DND-41 (cell line): ENCODE data around the gene BFSP1.

Experiments
- EZH2 ChIP-seq: IDR thresholded peaks from 3 replicates; pipeline ENCODE4 v1.6.1; 2012; ENCODE audit warnings: borderline replicate concordance, low read depth, mild to moderate bottlenecking, moderate library complexity, low read length, inconsistent platforms; ENCODE audit not compliant: severe bottlenecking
- TF ChIP-seq, protein P1 (sequence below): IDR thresholded peaks from 2 replicates; pipeline ENCODE4 v1.5.1; 2012; ENCODE audit warnings: borderline replicate concordance, low read length, moderate library complexity, mild to moderate bottlenecking; ENCODE audit not compliant: poor library complexity, severe bottlenecking; ENCODE audit errors: extremely low read depth

DNA sequence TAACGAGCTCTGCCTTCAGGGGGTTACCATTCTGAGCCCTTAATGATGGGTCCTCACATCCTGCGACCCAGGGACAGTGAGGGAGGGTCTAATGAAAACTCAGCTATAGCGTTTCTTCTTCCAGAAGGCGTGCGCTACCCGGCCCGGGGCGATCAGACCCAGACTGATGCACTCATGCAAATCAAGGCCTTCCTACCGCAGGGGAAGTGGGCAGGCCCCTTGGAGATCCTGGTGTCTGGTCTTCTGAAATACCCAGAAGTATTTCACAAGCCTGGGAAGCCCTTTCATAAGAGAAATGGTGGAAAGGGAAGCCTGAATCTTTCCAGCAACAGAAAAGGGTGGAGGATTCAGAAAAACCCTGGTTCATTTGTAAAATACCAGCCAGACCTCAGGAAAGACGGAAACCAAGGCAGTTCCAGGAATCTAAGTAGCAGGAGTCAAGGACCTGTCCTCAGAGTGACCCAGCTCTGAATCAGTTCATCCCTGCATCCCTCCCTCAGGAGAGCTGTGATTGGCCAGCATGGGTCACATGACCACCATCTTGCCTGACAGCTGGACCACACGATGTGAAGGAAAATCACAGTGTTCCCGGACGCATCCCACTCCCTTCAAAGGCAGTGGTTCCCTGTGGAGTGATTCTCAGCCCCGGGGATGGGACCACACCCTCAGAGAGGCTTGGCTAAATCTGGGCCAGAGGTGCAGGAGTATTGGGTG lies 12.7 kb downstream of the BFSP1 start:
- TF ChIP-seq, protein P1, sequence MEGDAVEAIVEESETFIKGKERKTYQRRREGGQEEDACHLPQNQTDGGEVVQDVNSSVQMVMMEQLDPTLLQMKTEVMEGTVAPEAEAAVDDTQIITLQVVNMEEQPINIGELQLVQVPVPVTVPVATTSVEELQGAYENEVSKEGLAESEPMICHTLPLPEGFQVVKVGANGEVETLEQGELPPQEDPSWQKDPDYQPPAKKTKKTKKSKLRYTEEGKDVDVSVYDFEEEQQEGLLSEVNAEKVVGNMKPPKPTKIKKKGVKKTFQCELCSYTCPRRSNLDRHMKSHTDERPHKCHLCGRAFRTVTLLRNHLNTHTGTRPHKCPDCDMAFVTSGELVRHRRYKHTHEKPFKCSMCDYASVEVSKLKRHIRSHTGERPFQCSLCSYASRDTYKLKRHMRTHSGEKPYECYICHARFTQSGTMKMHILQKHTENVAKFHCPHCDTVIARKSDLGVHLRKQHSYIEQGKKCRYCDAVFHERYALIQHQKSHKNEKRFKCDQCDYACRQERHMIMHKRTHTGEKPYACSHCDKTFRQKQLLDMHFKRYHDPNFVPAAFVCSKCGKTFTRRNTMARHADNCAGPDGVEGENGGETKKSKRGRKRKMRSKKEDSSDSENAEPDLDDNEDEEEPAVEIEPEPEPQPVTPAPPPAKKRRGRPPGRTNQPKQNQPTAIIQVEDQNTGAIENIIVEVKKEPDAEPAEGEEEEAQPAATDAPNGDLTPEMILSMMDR, result no peak
- TF ChIP-seq EZH2, result no peak
